ENCODE measurements around the gene TLE5. TPM values are rescaled to one million over a fixed set of nuclear protein-coding genes. Genes with fewer than 3 reads are reported as not detected.
"Not testable (repeated sequence)": the region's sequence is repeated elsewhere in the genome, so short reads cannot be mapped to it uniquely, and the experiment has no call there.

The TLE5 gene
- total RNA-seq, 2 experiments from 2014 or later: 722 to 793 TPM

DNA sequence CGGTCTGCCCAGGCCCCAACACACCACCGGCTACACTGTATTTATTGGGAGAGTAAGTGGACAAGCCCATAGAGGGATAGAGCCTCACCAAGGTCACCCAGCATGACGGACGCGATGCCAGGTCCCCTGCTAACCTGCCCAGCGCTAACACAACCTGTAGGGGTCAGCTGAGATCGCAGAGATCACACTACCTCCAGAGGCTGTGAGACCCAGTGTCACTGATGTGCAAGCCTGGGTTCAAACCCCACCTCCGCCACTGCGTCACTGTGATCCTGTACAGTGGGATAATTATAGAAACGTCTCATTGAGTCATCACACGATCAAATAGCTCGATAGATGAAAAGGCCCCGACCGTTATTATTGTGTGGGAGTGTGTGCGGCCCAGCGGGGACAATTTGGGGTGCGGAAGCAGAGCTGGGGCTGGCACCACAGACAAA is 22.6 kb downstream of the TLE5 start:
- intact Hi-C loops (cut with DNase I, micrococcal nuclease): loop anchor here in 1 of 2 experiments (10.0 kb wide), 1 partner anchor 65 kb away; the partner anchor contains the start of gene TLE6
- Histone ChIP-seq H3K27ac (ENCODE audit: low read depth in 1 of 2, low read length in 2 of 2) (no peak overlapping the region), H3K9me3 (ENCODE audit: control insufficient read depth in 1 of 2, insufficient read depth in 1 of 2, low read length in 2 of 2) (peaks cover 0 to 4% of the 10 kb centered on the region in 2 experiments), H3K4me1 (ENCODE audit: insufficient read depth, low read length) (peaks cover 34% of the 10 kb centered on the region), H3K36me3 (ENCODE audit: insufficient read depth, low read length) (no peaks in the 10 kb centered on the region), H3K4me3 (ENCODE audit: low read length) (no peak overlapping the region), H3K27me3 (ENCODE audit: control insufficient read depth in 1 of 2, insufficient read depth in 2 of 2, low read length in 2 of 2) (no peaks in the 10 kb centered on the region)
- DNase-seq: no peak
- Mint-ChIP-seq H3K4me1 (ENCODE audit: low read depth) (peaks cover 45% of the 10 kb centered on the region), H3K27me3 (no peaks in the 10 kb centered on the region), H3K9me3 (no peaks in the 10 kb centered on the region), H3K36me3 (ENCODE audit: low read depth) (peaks cover 6% of the 10 kb centered on the region), H3K27ac (peak overlapping the region; percentile 66), H3K4me3 (peak overlapping the region; percentile 34)
- TF ChIP-seq, protein P1, sequence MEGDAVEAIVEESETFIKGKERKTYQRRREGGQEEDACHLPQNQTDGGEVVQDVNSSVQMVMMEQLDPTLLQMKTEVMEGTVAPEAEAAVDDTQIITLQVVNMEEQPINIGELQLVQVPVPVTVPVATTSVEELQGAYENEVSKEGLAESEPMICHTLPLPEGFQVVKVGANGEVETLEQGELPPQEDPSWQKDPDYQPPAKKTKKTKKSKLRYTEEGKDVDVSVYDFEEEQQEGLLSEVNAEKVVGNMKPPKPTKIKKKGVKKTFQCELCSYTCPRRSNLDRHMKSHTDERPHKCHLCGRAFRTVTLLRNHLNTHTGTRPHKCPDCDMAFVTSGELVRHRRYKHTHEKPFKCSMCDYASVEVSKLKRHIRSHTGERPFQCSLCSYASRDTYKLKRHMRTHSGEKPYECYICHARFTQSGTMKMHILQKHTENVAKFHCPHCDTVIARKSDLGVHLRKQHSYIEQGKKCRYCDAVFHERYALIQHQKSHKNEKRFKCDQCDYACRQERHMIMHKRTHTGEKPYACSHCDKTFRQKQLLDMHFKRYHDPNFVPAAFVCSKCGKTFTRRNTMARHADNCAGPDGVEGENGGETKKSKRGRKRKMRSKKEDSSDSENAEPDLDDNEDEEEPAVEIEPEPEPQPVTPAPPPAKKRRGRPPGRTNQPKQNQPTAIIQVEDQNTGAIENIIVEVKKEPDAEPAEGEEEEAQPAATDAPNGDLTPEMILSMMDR (IDR thresholded peaks at IDR 0.05): no peak
- ChIA-PET POLR2A (interaction anchor here (6.6 to 6.9 kb wide), 2 partner anchors 11 to 20 kb away, joined by 140 to 225 read pairs; partner anchors contain the start of gene TLE5), CTCF (interaction anchor here (1.2 to 2.2 kb wide), 2 partner anchors 64 to 256 kb away, joined by 4 to 8 read pairs; partner anchors contain the start of gene SGTA)
- ATAC-seq (ENCODE audit: poor library complexity): no peak

DNA sequence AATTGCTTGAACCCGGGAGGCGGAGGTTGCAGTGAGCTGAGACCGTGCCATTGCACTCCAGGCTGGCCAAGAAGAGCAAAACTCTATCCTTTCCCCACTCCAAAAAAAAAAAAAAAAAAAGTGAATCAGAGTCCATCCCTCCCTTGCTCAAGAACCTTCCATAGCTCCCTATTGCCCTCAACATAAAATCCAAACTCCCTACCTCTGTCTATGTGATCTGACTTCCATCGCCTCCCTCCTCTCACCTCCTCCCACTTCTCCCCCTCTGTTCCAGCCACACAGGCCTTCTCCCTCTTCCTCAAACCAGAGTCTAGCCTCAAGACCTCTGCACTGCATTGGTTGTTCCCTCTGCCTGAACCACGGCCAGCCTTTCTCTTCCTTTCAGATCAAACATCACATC is 23.2 kb downstream of the TLE5 start:
- TF ChIP-seq, protein P1 (IDR thresholded peaks at IDR 0.05): no peak
- intact Hi-C loops (cut with DNase I, micrococcal nuclease): loop anchor here in 1 of 2 experiments (10.0 kb wide), 1 partner anchor 64 kb away; the partner anchor contains the start of gene TLE6

DNA sequence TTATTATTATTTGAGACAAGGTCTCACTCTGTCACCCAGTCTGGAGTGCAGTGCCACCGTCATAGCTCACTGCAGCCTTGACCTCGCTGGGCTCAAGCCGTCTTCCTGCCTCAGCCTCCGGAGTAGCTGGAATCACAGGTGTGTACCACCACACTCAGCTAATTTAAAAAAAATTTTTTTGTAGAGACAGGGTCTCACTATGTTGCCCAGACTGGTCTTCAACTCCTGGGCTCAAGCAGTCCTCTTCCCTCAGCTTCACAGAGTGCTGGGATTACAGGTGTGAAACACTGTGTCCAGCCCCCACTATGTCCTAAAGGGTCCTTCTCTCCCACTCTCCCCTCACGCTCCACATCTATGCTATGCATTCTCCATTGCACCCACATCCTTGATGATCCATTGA is 24.1 kb downstream of the TLE5 start:
- Mint-ChIP-seq H3K27me3 (no peaks in the 10 kb centered on the region), H3K36me3 (ENCODE audit: low read depth) (peaks cover 6% of the 10 kb centered on the region), H3K27ac (peak overlapping the region; percentile 55), H3K9me3 (no peaks in the 10 kb centered on the region), H3K4me1 (ENCODE audit: low read depth) (peaks cover 48% of the 10 kb centered on the region), H3K4me3 (peak overlapping the region; percentile 75)
- ATAC-seq (ENCODE audit: poor library complexity) (no peak), DNase-seq (no peak)
- H3K4me3 ChIP-seq (ENCODE audit: low read length): no peak overlapping the region
- TF ChIP-seq, protein P1 (IDR thresholded peaks at IDR 0.05): no peak
- no peaks in the 10 kb centered on the region for H3K9me3 ChIP-seq (ENCODE audit: control insufficient read depth in 1 of 2, insufficient read depth in 1 of 2, low read length in 2 of 2)
- H3K4me1 ChIP-seq (ENCODE audit: insufficient read depth, low read length): peaks cover 38% of the 10 kb centered on the region
- intact Hi-C loops (cut with DNase I, micrococcal nuclease): loop anchor here in 1 of 2 experiments (10.0 kb wide), 1 partner anchor 63 kb away; the partner anchor contains the start of gene TLE6
- H3K27me3 ChIP-seq (ENCODE audit: control insufficient read depth in 1 of 2, insufficient read depth in 2 of 2, low read length in 2 of 2): no peaks in the 10 kb centered on the region
- H3K27ac ChIP-seq (ENCODE audit: low read depth in 1 of 2, low read length in 2 of 2): no peak overlapping the region
- ChIA-PET POLR2A (interaction anchor here (1.4 to 6.9 kb wide), 3 partner anchors 13 to 61 kb away, joined by 3 to 225 read pairs (median 140); partner anchors contain the start of genes TLE5 and TLE6), CTCF (no interaction called here)
- H3K36me3 ChIP-seq (ENCODE audit: insufficient read depth, low read length): no peaks in the 10 kb centered on the region

More for the DNA sequence above, 23.2 kb downstream of the TLE5 start:
- no peak overlapping the region for H3K4me3 ChIP-seq (ENCODE audit: low read length)
- ChIA-PET CTCF (interaction anchor here (1.2 to 2.2 kb wide), 2 partner anchors 65 to 256 kb away, joined by 4 to 8 read pairs; partner anchors contain the start of gene SGTA), POLR2A (interaction anchor here (6.6 to 6.9 kb wide), 2 partner anchors 12 to 21 kb away, joined by 140 to 225 read pairs; partner anchors contain the start of gene TLE5)
- peaks cover 38% of the 10 kb centered on the region for H3K4me1 ChIP-seq (ENCODE audit: insufficient read depth, low read length)
- DNase-seq (no peak), ATAC-seq (ENCODE audit: poor library complexity) (no peak)
- peaks cover 45% of the 10 kb centered on the region for H3K4me1 Mint-ChIP-seq (ENCODE audit: low read depth)
- H3K4me3 Mint-ChIP-seq: peak overlapping the region; percentile 34
- peaks cover 0 to 1% of the 10 kb centered on the region in 2 experiments for H3K9me3 ChIP-seq (ENCODE audit: control insufficient read depth in 1 of 2, insufficient read depth in 1 of 2, low read length in 2 of 2)
- H3K9me3 Mint-ChIP-seq: no peaks in the 10 kb centered on the region
- no peaks in the 10 kb centered on the region for H3K27me3 ChIP-seq (ENCODE audit: control insufficient read depth in 1 of 2, insufficient read depth in 2 of 2, low read length in 2 of 2)
- H3K36me3 ChIP-seq (ENCODE audit: insufficient read depth, low read length): no peaks in the 10 kb centered on the region
- peak overlapping the region; percentile 66 for H3K27ac Mint-ChIP-seq
- H3K27me3 Mint-ChIP-seq: no peaks in the 10 kb centered on the region
- H3K27ac ChIP-seq (ENCODE audit: low read depth in 1 of 2, low read length in 2 of 2): no peak overlapping the region
- H3K36me3 Mint-ChIP-seq (ENCODE audit: low read depth): peaks cover 6% of the 10 kb centered on the region

DNA sequence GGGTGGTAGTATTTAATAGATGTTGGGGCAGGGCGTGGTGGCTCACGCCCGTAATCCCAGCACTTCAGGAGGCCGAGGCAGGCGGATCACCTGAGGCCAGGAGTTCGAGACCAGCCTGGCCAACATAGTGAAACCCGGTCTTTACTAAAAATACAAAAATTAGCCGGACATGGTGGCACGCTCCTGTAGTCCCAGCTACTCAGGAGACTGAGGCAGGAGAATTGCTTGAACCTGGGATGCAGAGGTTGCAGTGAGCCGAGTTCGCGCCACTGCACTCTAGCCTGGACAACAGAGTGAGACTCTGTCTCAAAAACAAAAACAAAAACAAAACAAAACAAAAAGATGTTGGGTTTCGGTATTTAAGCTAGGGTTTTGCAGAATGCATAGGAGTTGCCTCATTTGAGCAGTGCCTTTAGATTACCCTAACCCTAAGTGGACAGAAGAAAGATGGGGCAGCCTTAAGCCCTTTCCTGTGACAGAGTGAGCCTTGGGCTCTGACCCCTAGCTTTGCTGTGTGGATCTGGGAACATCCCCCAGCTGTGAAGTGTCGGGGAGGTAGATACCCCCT is 25.2 kb downstream of the TLE5 start:
- ChIA-PET POLR2A (interaction anchor here (1.4 to 6.9 kb wide), 7 partner anchors 8 to 561 kb away, joined by 3 to 225 read pairs (median 15); partner anchors contain the start of genes GADD45B, TLE5 and TLE6), CTCF (interaction anchor here (1.4 to 2.6 kb wide), 6 partner anchors 9 to 87 kb away, joined by 3 to 14 read pairs (median 7); no protein-coding TSS in a partner anchor)
- Mint-ChIP-seq H3K4me1 (ENCODE audit: low read depth) (peaks cover 41% of the 10 kb centered on the region), H3K4me3 (peak overlapping the region; percentile 65), H3K27ac (peak overlapping the region; percentile 92)
- DNase-seq; H3K9me3 ChIP-seq (ENCODE audit: control insufficient read depth in 1 of 2, insufficient read depth in 1 of 2, low read length in 2 of 2); H3K27me3 ChIP-seq (ENCODE audit: control insufficient read depth in 1 of 2, insufficient read depth in 2 of 2, low read length in 2 of 2); H3K27ac ChIP-seq (ENCODE audit: low read depth in 1 of 2, low read length in 2 of 2); H3K4me3 ChIP-seq (ENCODE audit: low read length); H3K36me3 ChIP-seq (ENCODE audit: insufficient read depth, low read length); ATAC-seq (ENCODE audit: poor library complexity); H3K9me3 Mint-ChIP-seq; H3K36me3 Mint-ChIP-seq (ENCODE audit: low read depth); H3K27me3 Mint-ChIP-seq: not testable (repeated sequence)
- H3K4me1 ChIP-seq (ENCODE audit: insufficient read depth, low read length): peaks cover 28% of the 10 kb centered on the region
- intact Hi-C loops (cut with DNase I, micrococcal nuclease): loop anchor here (1.0 to 10.0 kb wide), 3 partner anchors 10 to 62 kb away; partner anchors contain the start of gene TLE6 (in 1 of the 2)
